Left cardiac atrium (tissue), 4 donors: ENCODE measurements around the gene NOCT. TPM values are rescaled to one million over a fixed set of nuclear protein-coding genes. Genes with fewer than 3 reads are reported as not detected.
"Not testable (repeated sequence)": the region's sequence is repeated elsewhere in the genome, so short reads cannot be mapped to it uniquely, and the experiment has no call there.

ENCODE experiments used
- ATAC-seq, 2 donors: fragments of 200-7000 bp; cut with Tn5 transposase; one replicate each; pipeline ENCODE4 v1.9.1; 2020; ENCODE audit warnings: mild to moderate bottlenecking in 2 of 2, moderate library complexity in 2 of 2
- DNase-seq: peaks from one replicate; pipeline ENCODE4 v3.0.0-alpha.2; 2020
- intact Hi-C, 2 donors: fragments of 100-400 bp; cut with DNase I; formaldehyde crosslinking; loops; one replicate each; pipeline versions ENCODE4 v1.14.1 to v1.15.1; 2022 to 2023
- total RNA-seq, 2 donors: library from RNA; stranded (reverse); fragmentation: NEBNext Ultra II Directional; extraction: Animal tissue kit (Norgen Biotek cat#: 25700); gene quantifications; one replicate each; pipeline ENCODE4 v1.2.1, GENCODE V29; 2021
- donor health status: DM: no; HTN: yes; CAD: no.
- donor health status: DM: no; HTN: yes; CAD: no; lungs with severe emphysema.
- donor health status: DM: yes; HTN: yes; CAD: no.
- donor health status: Dilated cardiomyopathy.

Gene NOCT
- total RNA-seq, 2 donors from 2014 or later = 6.8 to 13.5 TPM

GRCh38 chr4:139035650-139036049 is 20.1 kb downstream of the NOCT start:
- DNase-seq (no peak), ATAC-seq (peak in 1 of 2 donors; percentile 27)
- intact Hi-C loops = loop anchor here in 1 of 2 donors (10.0 kb wide), 1 partner anchor 49 kb away; no protein-coding TSS in a partner anchor

GRCh38 chr4:139036885-139037284 is 21.3 kb downstream of the NOCT start:
- no peak for ATAC-seq
- intact Hi-C loops = loop anchor here in 1 of 2 donors (10.0 kb wide), 1 partner anchor 48 kb away; no protein-coding TSS in a partner anchor

GRCh38 chr4:139038874-139039443 is 23.4 kb downstream of the NOCT start:
- intact Hi-C loops = loop anchor here in 1 of 2 donors (10.0 kb wide), 1 partner anchor 46 kb away; no protein-coding TSS in a partner anchor
- ATAC-seq (no peak), DNase-seq (no peak)

More at GRCh38 chr4:139036885-139037284, 21.3 kb downstream of the NOCT start:
- DNase-seq = no peak

- ATAC-seq (peak; percentile 38 to 65), DNase-seq (no peak)
- intact Hi-C loops = no loop called here
These were observed 27.4 kb downstream of the NOCT start for GRCh38 chr4:139042981-139043460.

- ATAC-seq (no peak), DNase-seq (no peak)
- intact Hi-C loops = no loop called here
These were observed 28.7 kb downstream of the NOCT start for GRCh38 chr4:139044291-139044690.

- intact Hi-C loops = no loop called here
- ATAC-seq (no peak), DNase-seq (no peak)
These were observed 32.4 kb downstream of the NOCT start for GRCh38 chr4:139048026-139048425.

GRCh38 chr4:139050446-139050845 is 34.9 kb downstream of the NOCT start:
- no peak for DNase-seq
- no peak for ATAC-seq

GRCh38 chr4:139053909-139054308 is 38.3 kb downstream of the NOCT start:
- DNase-seq = no peak
- intact Hi-C loops = no loop called here
- ATAC-seq = peak in 1 of 2 donors; percentile 27

More at GRCh38 chr4:139050446-139050845, 34.9 kb downstream of the NOCT start:
- intact Hi-C loops = no loop called here

GRCh38 chr4:139054791-139055505 is 39.4 kb downstream of the NOCT start:
- DNase-seq = no peak
- peak in 1 of 2 donors; percentile 24 for ATAC-seq
- intact Hi-C loops = no loop called here

GRCh38 chr4:139059026-139059425 is 43.4 kb downstream of the NOCT start:
- intact Hi-C loops, DNase-seq, ATAC-seq: not testable (repeated sequence)

- no peak for ATAC-seq
- intact Hi-C loops = no loop called here
- no peak for DNase-seq
These were observed 45.0 kb downstream of the NOCT start for GRCh38 chr4:139060591-139060990.

GRCh38 chr4:139076016-139076744 is 60.6 kb downstream of the NOCT start:
- no peak for DNase-seq
- intact Hi-C loops = no loop called here
- ATAC-seq = peak; percentile 69 to 89

- no peak for DNase-seq
- no peak for ATAC-seq
- intact Hi-C loops = no loop called here
These were observed 62.2 kb downstream of the NOCT start for GRCh38 chr4:139077567-139078355.

GRCh38 chr4:139078926-139079325 is 63.3 kb downstream of the NOCT start:
- DNase-seq (no peak), ATAC-seq (no peak)
- intact Hi-C loops = no loop called here

GRCh38 chr4:139082750-139083606 is 67.4 kb downstream of the NOCT start:
- DNase-seq (peak; percentile 94), ATAC-seq (peak; percentile 91 to 95)
- intact Hi-C loops = loop anchor here (5.0 to 10.0 kb wide), 3 partner anchors 48 to 219 kb away; partner anchors contain the start of genes NAA15 (in 1 of the 2) and NDUFC1 (in 1 of the 2)

- peak; percentile 61 to 75 for ATAC-seq
- intact Hi-C loops = loop anchor here (5.0 to 10.0 kb wide), 3 partner anchors 49 to 219 kb away; partner anchors contain the start of genes NAA15 (in 1 of the 2) and NDUFC1 (in 1 of the 2)
- peak; percentile 66 for DNase-seq
These were observed 68.0 kb downstream of the NOCT start for GRCh38 chr4:139083607-139083955.

- DNase-seq = peak; percentile 92
- intact Hi-C loops = loop anchor here (5.0 to 10.0 kb wide), 3 partner anchors 49 to 218 kb away; partner anchors contain the start of genes NAA15 (in 1 of the 2) and NDUFC1 (in 1 of the 2)
- peak; percentile 79 to 82 for ATAC-seq
These were observed 68.6 kb downstream of the NOCT start for GRCh38 chr4:139083956-139084803.
